ENCODE measurements around the gene EXOC4. TPM values are rescaled to one million over a fixed set of nuclear protein-coding genes. Genes with fewer than 3 reads are reported as not detected.

The EXOC4 gene
- total RNA-seq, 2 donors from 2014 or later, result 48.9 to 102 TPM

DNA sequence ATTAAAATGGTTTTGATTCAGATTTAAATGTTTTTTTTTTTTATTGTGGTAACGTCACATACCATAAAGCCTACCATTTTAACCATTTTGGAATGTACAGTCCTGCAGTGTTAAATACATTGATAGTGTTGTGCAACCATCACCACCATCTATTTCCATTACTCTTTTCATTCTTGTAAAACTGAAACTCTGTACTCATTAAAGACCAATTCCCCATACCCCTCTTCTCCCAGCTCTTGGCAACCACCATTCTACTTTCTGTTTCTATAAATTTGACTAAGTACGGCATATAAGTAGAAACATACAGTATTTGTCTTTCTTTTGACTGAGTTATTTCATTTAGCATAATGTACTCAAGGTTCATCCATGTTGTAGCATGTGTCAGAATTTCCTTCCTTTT, 96.2 kb downstream of the EXOC4 start:
- H3K27me3 ChIP-seq (replicated peaks; ENCODE audit: insufficient read depth), result no peaks in the 10 kb centered on the region
- H3K4me1 ChIP-seq (replicated peaks), result no peaks in the 10 kb centered on the region
- TF ChIP-seq POLR2AphosphoS5 (IDR thresholded peaks at IDR 0.05) (no peak), POLR2A (IDR thresholded peaks at IDR 0.05) (no peak)
- TF ChIP-seq, protein P1, sequence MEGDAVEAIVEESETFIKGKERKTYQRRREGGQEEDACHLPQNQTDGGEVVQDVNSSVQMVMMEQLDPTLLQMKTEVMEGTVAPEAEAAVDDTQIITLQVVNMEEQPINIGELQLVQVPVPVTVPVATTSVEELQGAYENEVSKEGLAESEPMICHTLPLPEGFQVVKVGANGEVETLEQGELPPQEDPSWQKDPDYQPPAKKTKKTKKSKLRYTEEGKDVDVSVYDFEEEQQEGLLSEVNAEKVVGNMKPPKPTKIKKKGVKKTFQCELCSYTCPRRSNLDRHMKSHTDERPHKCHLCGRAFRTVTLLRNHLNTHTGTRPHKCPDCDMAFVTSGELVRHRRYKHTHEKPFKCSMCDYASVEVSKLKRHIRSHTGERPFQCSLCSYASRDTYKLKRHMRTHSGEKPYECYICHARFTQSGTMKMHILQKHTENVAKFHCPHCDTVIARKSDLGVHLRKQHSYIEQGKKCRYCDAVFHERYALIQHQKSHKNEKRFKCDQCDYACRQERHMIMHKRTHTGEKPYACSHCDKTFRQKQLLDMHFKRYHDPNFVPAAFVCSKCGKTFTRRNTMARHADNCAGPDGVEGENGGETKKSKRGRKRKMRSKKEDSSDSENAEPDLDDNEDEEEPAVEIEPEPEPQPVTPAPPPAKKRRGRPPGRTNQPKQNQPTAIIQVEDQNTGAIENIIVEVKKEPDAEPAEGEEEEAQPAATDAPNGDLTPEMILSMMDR (IDR thresholded peaks at IDR 0.05), result no peak
- no peaks in the 10 kb centered on the region for H3K9me3 ChIP-seq
- H3K4me3 ChIP-seq, result no peak overlapping the region
- DNase-seq (ENCODE audit: low spot score), result no peak
- intact Hi-C loops (cut with DNase I), result no loop called here
- H3K27ac ChIP-seq, result no peak overlapping the region
- 99% methylated on average over 2 of the region's 2 CpGs for WGBS
- no peaks in the 10 kb centered on the region for H3K36me3 ChIP-seq

DNA sequence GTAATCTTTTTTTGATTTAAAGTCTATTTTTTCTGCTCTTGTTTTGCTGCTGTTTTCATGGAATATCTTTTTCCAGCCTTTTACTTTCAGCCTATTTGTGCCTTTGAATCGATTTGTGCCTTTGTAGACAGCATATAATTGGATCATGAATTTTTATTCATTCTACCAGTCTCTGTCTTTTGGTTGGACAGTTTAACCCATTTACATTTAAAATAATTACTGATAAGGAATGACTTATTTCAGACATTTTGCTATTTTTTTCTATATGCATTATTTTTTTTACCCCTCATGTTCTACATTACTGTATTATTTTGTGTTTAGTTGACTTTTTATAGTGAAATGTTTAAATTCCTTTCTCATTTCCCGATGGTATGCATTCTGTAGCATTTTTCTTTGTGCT, 99.6 kb downstream of the EXOC4 start:
- Histone ChIP-seq H3K36me3 (no peaks in the 10 kb centered on the region), H3K4me1 (replicated peaks) (no peaks in the 10 kb centered on the region), H3K4me3 (no peak overlapping the region), H3K27ac (no peak overlapping the region), H3K9me3 (no peaks in the 10 kb centered on the region), H3K27me3 (replicated peaks; ENCODE audit: insufficient read depth) (no peaks in the 10 kb centered on the region)
- intact Hi-C loops (cut with DNase I), result no loop called here
- TF ChIP-seq, protein P1 (IDR thresholded peaks at IDR 0.05), result no peak
- TF ChIP-seq POLR2AphosphoS5 (IDR thresholded peaks at IDR 0.05) (no peak), POLR2A (IDR thresholded peaks at IDR 0.05) (no peak)
- no peak for DNase-seq (ENCODE audit: low spot score)
- 95% methylated on average over 2 of the region's 2 CpGs for WGBS

- no peaks in the 10 kb centered on the region for H3K27me3 ChIP-seq (replicated peaks; ENCODE audit: insufficient read depth)
- H3K4me1 ChIP-seq (replicated peaks), result no peaks in the 10 kb centered on the region
- no peak for DNase-seq (ENCODE audit: low spot score)
- no peak overlapping the region for H3K4me3 ChIP-seq
- intact Hi-C loops (cut with DNase I), result no loop called here
- H3K36me3 ChIP-seq, result no peaks in the 10 kb centered on the region
- 91% methylated on average over 1 of the region's 1 CpG for WGBS
- H3K9me3 ChIP-seq, result no peaks in the 10 kb centered on the region
- H3K27ac ChIP-seq, result no peak overlapping the region
- TF ChIP-seq, protein P1 (IDR thresholded peaks at IDR 0.05), result no peak
- TF ChIP-seq POLR2AphosphoS5 (IDR thresholded peaks at IDR 0.05) (no peak), POLR2A (IDR thresholded peaks at IDR 0.05) (no peak)
Measured at GRCh38 chr7:133353775-133354174, 100.9 kb downstream of the EXOC4 start.

GRCh38 chr7:133354546-133355324, 101.9 kb downstream of the EXOC4 start:
- TF ChIP-seq, protein P1 (IDR thresholded peaks at IDR 0.05), result no peak
- TF ChIP-seq POLR2AphosphoS5 (IDR thresholded peaks at IDR 0.05), result no peak
- no peak for TF ChIP-seq POLR2A (IDR thresholded peaks at IDR 0.05)
- DNase-seq (ENCODE audit: low spot score), result no peak
- Histone ChIP-seq H3K36me3 (no peaks in the 10 kb centered on the region), H3K27ac (no peak overlapping the region), H3K9me3 (no peaks in the 10 kb centered on the region), H3K4me3 (no peak overlapping the region), H3K4me1 (replicated peaks) (no peaks in the 10 kb centered on the region), H3K27me3 (replicated peaks; ENCODE audit: insufficient read depth) (no peaks in the 10 kb centered on the region)
- 89% methylated on average over 5 of the region's 5 CpGs for WGBS
- intact Hi-C loops (cut with DNase I), result no loop called here

- Histone ChIP-seq H3K4me3 (no peak overlapping the region), H3K27ac (no peak overlapping the region), H3K9me3 (no peaks in the 10 kb centered on the region), H3K36me3 (no peaks in the 10 kb centered on the region), H3K4me1 (replicated peaks) (no peaks in the 10 kb centered on the region), H3K27me3 (replicated peaks; ENCODE audit: insufficient read depth) (no peaks in the 10 kb centered on the region)
- DNase-seq (ENCODE audit: low spot score), result no peak
- intact Hi-C loops (cut with DNase I), result no loop called here
- no peak for TF ChIP-seq POLR2AphosphoS5 (IDR thresholded peaks at IDR 0.05)
- no peak for TF ChIP-seq POLR2A (IDR thresholded peaks at IDR 0.05)
- TF ChIP-seq, protein P1 (IDR thresholded peaks at IDR 0.05), result no peak
- 84% methylated on average over 3 of the region's 3 CpGs for WGBS
Measured at GRCh38 chr7:133355325-133355708, 102.4 kb downstream of the EXOC4 start.
